OCI-LY3 (cell line): Measurements from ENCODE around the gene CDH15.

Source experiments
- H2AFZ ChIP-seq: fragments of 200-600, 300-600 bp; shearing (Covaris generic); 2 replicates; pipeline ENCODE4 v1.6.0; 2014; ENCODE audit warnings: antibody characterized with exemption, low read depth, low read length
- H3K27ac ChIP-seq: fragments of 200-600, 300-600 bp; sonication (generic); 2 replicates; pipeline ENCODE4 v1.5.1; 2014; ENCODE audit warnings: mild to moderate bottlenecking, low read length, moderate library complexity, mixed read lengths
- H3K27me3 ChIP-seq: fragments of 200-600, 300-600 bp; sonication (generic); 2 replicates; pipeline ENCODE4 v1.6.1; 2014; ENCODE audit warnings: low read depth, low read length, mixed read lengths
- H3K36me3 ChIP-seq: fragments of 200-600, 300-600 bp; sonication (generic); replicated peaks from 2 replicates; pipeline ENCODE3; 2014; ENCODE audit warnings: low read depth, low read length, mixed read lengths
- H3K4me1 ChIP-seq: fragments of 300-600, 200-600 bp; sonication (generic); 2 replicates; pipeline ENCODE4 v1.6.1; 2014; ENCODE audit warnings: low read length, mixed read lengths
- H3K4me2 ChIP-seq: fragments of 200-600, 300-600 bp; sonication (generic); 2 replicates; pipeline ENCODE4 v1.6.1; 2014; ENCODE audit warnings: low read length, mixed read lengths
- H3K4me3 ChIP-seq: fragments of 300-600, 200-600 bp; sonication (generic); 2 replicates; pipeline ENCODE4 v1.5.1; 2014; ENCODE audit warnings: antibody characterized with exemption, mild to moderate bottlenecking, low read length, moderate library complexity
- H3K79me2 ChIP-seq: fragments of 300-600, 200-600 bp; shearing (Covaris generic); 2 replicates; pipeline ENCODE4 v1.6.1; 2014; ENCODE audit warnings: mild to moderate bottlenecking, low read length, mixed read lengths
- H3K9ac ChIP-seq: fragments of 300-600, 200-600 bp; shearing (Covaris generic); 2 replicates; pipeline ENCODE4 v1.6.0; 2014; ENCODE audit warnings: mild to moderate bottlenecking, low read length, moderate library complexity
- H3K9me3 ChIP-seq: fragments of 200-600, 300-600 bp; shearing (Covaris generic); 2 replicates; pipeline ENCODE4 v1.6.1; 2014; ENCODE audit warnings: low read length, mixed read lengths; ENCODE audit not compliant: insufficient read depth
- H4K20me1 ChIP-seq: fragments of 200-600, 300-600 bp; sonication (generic); 2 replicates; pipeline ENCODE4 v1.6.1; 2016; ENCODE audit warnings: low read length, mixed read lengths; ENCODE audit not compliant: insufficient read depth
- EZH2phosphoT487 ChIP-seq: fragments of 200-600 bp; shearing (Covaris generic); IDR thresholded peaks from 2 replicates; pipeline ENCODE4 v1.6.1; 2018; ENCODE audit warnings: antibody characterized with exemption, mixed run types, low read depth
- TF ChIP-seq, protein P1 (sequence below): fragments of 200-600, 300-600 bp; sonication (generic); IDR thresholded peaks from 2 replicates; pipeline ENCODE4 v1.5.1; 2014; ENCODE audit warnings: antibody characterized with exemption, low read length, low read depth

The CDH15 gene

GRCh38 chr16:89173174-89173921 lies 1.8 kb downstream of the CDH15 start:
- peaks cover 45% of the 10 kb centered on the region for H3K27me3 ChIP-seq
- no peaks in the 10 kb centered on the region for H3K9me3 ChIP-seq
- no peak overlapping the region for H2AFZ ChIP-seq
- H3K27ac ChIP-seq: no peak overlapping the region
- H3K4me2 ChIP-seq: no peak overlapping the region
- H3K79me2 ChIP-seq: no peaks in the 10 kb centered on the region
- H4K20me1 ChIP-seq: no peaks in the 10 kb centered on the region; the same call in 1 of the 2 replicates
- H3K36me3 ChIP-seq: no peaks in the 10 kb centered on the region
- TF ChIP-seq, protein P1, sequence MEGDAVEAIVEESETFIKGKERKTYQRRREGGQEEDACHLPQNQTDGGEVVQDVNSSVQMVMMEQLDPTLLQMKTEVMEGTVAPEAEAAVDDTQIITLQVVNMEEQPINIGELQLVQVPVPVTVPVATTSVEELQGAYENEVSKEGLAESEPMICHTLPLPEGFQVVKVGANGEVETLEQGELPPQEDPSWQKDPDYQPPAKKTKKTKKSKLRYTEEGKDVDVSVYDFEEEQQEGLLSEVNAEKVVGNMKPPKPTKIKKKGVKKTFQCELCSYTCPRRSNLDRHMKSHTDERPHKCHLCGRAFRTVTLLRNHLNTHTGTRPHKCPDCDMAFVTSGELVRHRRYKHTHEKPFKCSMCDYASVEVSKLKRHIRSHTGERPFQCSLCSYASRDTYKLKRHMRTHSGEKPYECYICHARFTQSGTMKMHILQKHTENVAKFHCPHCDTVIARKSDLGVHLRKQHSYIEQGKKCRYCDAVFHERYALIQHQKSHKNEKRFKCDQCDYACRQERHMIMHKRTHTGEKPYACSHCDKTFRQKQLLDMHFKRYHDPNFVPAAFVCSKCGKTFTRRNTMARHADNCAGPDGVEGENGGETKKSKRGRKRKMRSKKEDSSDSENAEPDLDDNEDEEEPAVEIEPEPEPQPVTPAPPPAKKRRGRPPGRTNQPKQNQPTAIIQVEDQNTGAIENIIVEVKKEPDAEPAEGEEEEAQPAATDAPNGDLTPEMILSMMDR: no peak
- no peak for TF ChIP-seq EZH2phosphoT487
- no peak overlapping the region for H3K9ac ChIP-seq
- H3K4me1 ChIP-seq: peaks cover 19% of the 10 kb centered on the region
- H3K4me3 ChIP-seq: no peak overlapping the region

DNA sequence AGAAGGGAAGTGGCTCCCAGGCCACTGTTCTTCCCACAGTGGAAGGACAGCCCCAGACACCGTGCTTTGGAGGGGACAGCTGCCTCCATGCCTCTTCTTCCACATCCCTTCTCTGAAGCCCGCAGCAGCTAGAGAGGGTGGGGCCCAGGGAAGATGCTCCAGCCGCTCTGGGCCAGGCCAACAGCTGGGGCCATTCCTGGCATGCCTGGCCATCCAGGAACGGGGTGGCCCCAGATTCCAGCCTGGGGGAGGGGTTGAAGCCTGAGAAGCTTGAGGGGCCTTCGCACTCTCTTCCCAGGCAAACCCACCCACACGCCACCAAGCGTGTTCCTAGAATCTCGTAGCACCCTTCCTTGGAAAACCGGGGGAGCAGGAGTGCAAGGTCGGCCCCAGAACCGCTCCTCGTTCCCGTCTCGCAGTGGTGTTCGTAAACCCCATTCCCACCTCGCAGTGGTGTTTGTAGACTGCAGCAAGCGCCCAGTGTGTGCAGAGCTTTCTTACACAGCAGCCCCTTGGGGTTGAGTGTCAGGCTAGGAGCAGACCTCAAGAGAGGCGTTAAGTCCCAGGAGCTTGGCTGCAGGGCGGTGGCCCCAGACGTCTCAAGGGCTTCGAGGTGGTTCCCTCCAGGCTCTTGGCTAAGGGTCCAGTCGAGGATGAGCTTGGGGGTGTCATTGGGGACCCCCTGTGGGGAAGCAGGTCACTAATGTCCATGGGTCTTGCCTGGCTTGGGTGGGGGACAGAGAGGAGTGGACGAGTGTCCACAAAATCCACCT lies 2.7 kb downstream of the CDH15 start:
- Histone ChIP-seq H3K79me2 (no peaks in the 10 kb centered on the region), H3K9ac (no peak overlapping the region), H3K36me3 (no peaks in the 10 kb centered on the region), H3K27me3 (peaks cover 40% of the 10 kb centered on the region), H3K4me2 (no peak overlapping the region), H3K27ac (no peak overlapping the region), H3K9me3 (no peaks in the 10 kb centered on the region), H3K4me1 (peaks cover 13% of the 10 kb centered on the region), H2AFZ (no peak overlapping the region), H3K4me3 (no peak overlapping the region), H4K20me1 (no peaks in the 10 kb centered on the region; the same call in 1 of the 2 replicates)
- no peak for TF ChIP-seq EZH2phosphoT487
- TF ChIP-seq, protein P1: no peak

GRCh38 chr16:89174877-89175276 lies 3.3 kb downstream of the CDH15 start:
- no peak overlapping the region for H2AFZ ChIP-seq
- no peaks in the 10 kb centered on the region for H3K79me2 ChIP-seq
- H3K4me1 ChIP-seq: peaks cover 13% of the 10 kb centered on the region
- TF ChIP-seq, protein P1: no peak
- TF ChIP-seq EZH2phosphoT487: no peak
- H3K36me3 ChIP-seq: no peaks in the 10 kb centered on the region
- H3K9me3 ChIP-seq: no peaks in the 10 kb centered on the region
- no peak overlapping the region for H3K4me3 ChIP-seq
- H3K27me3 ChIP-seq: peaks cover 34% of the 10 kb centered on the region
- H4K20me1 ChIP-seq: no peaks in the 10 kb centered on the region; the same call in 1 of the 2 replicates
- no peak overlapping the region for H3K9ac ChIP-seq
- no peak overlapping the region for H3K4me2 ChIP-seq
- H3K27ac ChIP-seq: no peak overlapping the region
